COLO668 (cell line): Measurements from ENCODE around the gene UNC93A.
"Not testable (repeated sequence)": the region's sequence is repeated elsewhere in the genome, so short reads cannot be mapped to it uniquely, and the experiment has no call there.

Source experiments
- DNase-seq: peaks from one replicate; lab custom pipeline; 2025; ENCODE audit not compliant: unreplicated experiment; lab: John Stamatoyannopoulos, UW

The UNC93A gene

DNA sequence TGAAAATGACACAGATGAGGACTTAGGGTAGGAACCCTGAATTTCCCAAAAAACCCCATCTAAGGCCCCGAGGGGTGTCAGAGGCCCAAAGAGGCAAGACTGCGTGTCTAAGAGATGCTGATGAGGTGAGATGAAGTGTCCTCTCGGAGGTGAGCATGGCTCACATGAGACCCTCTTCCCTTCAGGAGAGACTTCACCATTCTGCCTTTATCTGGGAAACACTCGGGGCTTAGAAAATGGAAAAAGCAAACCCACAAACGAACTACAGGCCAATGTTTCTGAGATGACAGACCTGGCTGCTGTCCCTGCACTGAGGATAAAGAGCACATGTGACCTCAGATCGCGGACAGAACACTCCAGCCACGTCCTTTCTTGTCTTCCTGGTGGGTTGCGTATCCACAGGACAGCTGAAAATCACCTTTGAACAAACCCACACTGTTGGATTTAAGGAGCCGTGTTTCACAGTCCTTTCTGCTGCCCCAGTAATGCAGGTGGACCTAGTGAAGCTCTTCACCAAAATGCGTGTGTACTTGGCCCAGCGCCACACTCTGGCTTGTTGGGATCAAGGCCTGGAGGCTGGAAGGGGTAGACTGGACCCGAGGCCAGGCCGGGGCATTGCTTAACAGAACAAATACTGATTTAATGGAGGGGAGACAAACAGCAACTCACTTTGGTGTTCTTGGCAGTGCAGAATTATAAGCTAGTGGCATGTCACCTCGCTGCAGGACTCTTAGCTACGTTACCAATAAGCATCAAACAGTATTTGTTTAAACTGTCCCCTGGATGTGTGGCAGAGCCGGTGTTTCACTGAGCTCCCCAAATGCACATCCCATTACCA, 18.5 kb downstream of the UNC93A start:
- not testable (repeated sequence) for DNase-seq

DNA sequence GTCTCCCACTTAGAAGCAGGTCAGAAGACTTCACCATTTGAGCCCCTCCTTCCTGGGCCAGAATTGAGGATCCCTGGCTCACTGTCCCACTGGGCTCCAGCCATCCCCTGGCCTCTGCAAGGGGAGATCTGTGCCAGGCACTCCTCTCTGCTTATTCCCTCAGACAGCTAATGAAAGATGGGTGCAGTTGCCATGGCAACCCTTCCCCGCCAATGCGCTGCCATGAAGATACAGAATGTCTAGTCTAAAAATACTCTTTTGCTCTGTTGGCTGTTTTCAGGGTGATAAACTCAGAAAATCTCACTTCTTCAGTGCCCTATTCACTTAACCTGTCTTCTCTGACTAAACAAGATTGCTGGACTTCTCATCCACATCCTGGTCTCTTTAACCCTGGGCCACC, 20.2 kb downstream of the UNC93A start:
- DNase-seq: no peak

GRCh38 chr6:167311691-167312090, 20.6 kb downstream of the UNC93A start:
- DNase-seq: not testable (repeated sequence)

DNA sequence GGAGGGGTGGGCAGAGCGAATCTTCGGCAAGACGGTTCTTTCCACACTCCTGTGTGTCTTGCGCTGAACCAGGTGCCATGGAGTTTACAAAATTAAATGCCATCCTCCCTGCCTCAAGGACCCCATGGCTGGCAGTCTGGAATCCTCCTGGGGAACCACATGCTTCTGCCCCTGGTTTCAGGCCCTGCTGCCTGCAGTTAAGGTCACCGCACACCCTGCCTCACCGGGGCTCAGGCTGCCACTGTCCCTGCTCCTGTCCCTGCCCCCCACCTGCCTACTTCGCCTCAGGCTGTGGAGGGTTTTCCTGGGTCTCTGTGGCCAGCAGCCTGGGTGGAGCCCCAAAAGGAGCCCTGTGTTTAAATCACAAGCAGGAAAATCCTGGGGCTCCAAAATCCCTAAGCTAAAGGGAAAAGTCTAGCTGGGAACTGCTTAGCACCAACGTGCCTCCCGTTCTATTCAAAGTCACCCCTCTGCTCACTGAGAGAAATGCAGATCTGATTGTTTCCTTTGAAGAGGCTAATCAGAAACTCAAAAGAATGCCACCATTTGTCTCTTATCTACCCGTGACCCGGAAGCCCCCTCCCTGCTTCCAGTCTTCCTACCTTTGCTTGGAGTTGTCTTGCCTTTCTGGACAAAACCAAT, 23.2 kb downstream of the UNC93A start:
- DNase-seq: no peak

DNA sequence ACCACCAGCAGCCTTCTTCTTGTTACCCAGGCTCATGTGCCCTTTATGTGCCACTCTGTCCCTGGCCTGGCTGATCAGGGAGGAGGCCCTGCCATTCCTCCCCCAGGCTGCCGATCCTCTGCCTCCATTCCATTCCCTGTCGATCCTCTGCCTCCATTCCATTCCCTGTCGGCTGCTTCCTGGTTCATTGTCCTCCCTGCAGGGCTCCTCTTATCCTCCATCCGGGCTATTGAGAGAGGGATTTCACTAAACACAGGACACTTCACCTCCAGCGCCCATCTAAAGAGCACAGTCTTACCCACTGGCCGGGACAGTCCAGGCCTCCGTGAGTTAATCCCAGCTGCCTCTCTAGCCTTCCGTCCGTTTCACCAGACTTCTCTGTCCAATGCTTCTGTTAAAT, 26.1 kb downstream of the UNC93A start:
- no peak for DNase-seq

- DNase-seq: not testable (repeated sequence)
Observed at GRCh38 chr6:167318354-167318753, 27.2 kb downstream of the UNC93A start.

GRCh38 chr6:167318856-167319255, 27.7 kb downstream of the UNC93A start:
- not testable (repeated sequence) for DNase-seq

- peak; percentile 51 for DNase-seq
Observed at GRCh38 chr6:167319856-167320753, 29.0 kb downstream of the UNC93A start.

GRCh38 chr6:167320754-167321056, 29.6 kb downstream of the UNC93A start:
- not testable (repeated sequence) for DNase-seq

- DNase-seq: not testable (repeated sequence)
Observed at GRCh38 chr6:167321185-167321584, 30.1 kb downstream of the UNC93A start.

DNA sequence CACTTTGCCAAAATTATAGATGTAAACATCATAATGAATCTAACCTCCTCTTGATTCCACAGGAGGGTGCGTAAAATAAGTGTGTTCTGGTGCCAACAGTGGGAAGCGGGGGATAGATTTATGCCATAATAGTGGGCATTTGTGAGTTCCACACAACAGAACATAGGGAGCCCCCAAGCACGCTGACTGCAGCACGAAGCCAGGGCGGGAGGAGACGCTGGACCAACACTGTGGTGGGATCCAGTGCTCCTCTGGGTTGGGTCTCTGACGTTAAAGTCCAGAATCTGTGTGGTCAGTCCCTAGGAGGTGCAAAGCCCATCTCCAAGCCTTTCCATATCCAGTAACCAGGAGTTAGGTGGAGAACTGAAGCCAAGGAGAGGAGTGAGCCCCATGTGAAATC, 32.0 kb downstream of the UNC93A start:
- no peak for DNase-seq

GRCh38 chr6:167324111-167324510, 33.0 kb downstream of the UNC93A start:
- no peak for DNase-seq

DNA sequence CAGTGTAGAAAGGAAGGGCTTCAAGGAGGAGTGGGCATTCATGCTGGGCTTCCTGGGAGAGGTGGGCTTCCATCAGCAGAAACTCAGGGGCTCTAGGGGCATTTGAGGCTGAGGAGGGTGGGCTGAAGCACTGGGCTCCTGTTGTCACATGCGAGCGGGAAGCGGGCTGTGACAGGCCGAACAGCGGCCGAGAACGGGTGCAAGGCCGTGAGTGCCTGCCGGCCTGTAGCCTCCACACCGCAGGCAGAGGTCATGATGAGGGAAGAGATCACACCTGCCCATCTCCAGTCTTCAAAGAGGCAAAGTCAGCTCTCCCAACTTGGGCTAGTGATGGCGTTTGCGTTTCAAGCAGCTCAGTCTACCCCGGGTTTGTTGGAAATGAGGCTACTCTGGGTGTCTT, 34.7 kb downstream of the UNC93A start:
- no peak for DNase-seq

GRCh38 chr6:167327391-167327790, 36.3 kb downstream of the UNC93A start:
- DNase-seq: no peak

- no peak for DNase-seq
Observed at GRCh38 chr6:167328086-167328485, 37.0 kb downstream of the UNC93A start.

- no peak for DNase-seq
Observed at GRCh38 chr6:167329014-167329413, 37.9 kb downstream of the UNC93A start.

DNA sequence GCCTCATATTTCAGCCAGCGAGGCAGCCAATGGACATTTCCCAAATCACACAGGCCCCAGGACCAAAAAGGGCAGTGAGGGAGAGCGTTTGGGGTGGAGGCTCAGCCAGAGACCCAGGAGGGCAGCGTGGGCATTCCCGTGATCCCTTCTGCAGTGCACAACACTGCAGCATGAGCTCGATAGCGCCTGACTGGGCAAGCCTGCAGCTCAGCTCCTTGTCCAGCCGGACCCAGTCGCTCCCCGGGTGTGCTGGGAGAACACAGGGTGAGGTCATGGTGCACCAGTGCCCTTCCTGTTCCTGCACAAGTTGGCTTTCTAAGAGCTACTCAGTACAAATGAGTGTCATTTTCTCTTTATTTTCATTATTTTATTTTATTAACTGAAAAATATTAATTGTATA, 39.6 kb downstream of the UNC93A start:
- DNase-seq: no peak

DNA sequence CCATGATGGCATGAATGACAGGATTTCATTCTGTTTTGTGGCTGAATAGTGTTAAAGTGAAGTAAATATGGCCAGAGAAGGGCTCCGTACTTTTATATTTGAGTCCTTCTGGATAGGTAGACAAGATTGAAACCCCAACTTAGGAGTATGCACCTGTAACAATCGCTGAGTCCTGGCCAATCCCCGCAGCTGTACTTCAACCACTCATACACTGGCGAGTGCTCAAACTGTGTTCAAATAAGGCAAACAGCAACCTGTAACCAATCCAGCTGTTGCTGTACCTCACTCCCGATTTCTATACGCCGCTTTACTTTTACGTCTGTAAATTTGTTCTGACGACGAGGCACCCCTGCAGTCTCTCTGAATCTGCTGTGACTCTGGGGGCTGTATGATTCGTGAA, 40.5 kb downstream of the UNC93A start:
- no peak for DNase-seq

GRCh38 chr6:167336844-167337630, 45.9 kb downstream of the UNC93A start:
- no peak for DNase-seq

DNA sequence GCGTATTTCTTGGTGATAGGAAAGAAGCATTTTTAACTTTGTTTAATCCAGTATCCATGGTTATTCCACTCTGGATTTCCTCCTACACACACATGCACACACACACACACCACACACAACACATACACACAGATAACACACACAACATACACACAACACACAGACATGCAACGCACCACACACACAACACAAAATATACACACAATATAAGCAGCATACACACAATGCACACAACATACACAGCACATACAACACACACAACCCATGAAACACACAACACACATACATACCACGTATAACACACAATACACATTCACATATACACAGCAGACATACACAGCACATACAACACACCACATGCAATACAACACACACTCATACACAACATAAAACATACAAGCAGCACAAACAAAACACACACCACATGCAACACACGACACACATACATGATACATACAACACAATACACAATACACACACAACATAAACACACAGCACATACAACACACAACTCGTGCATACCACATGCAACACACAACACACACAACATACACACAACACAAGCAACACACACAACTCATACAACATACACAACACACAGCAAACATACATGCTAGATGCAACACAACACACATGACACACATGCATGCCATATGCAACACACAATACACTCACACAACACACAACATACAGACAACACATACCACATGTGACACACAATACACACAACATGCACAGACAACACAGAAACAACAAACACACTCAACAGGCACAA, 46.7 kb downstream of the UNC93A start:
- DNase-seq: no peak
